Lower lobe of right lung (tissue), 2 donors: ENCODE results near the gene FAM107A. TPM values are rescaled to one million over a fixed set of nuclear protein-coding genes. Genes with fewer than 3 reads are reported as not detected.

Source experiments
- ATAC-seq, 2 donors: fragments of 200-7000 bp; cut with Tn5 transposase; one replicate each; pipeline ENCODE4 v1.9.1; 2020 to 2022; ENCODE audit warnings: mild to moderate bottlenecking in 2 of 2, moderate library complexity in 2 of 2
- DNase-seq: peaks from one replicate; pipeline ENCODE4 v3.0.0-alpha.2; 2020
- H3K27ac ChIP-seq: fragments of 200-600 bp; one replicate; pipeline ENCODE4 v1.8.0; 2022
- H3K27me3 ChIP-seq: fragments of 200-600 bp; one replicate; pipeline ENCODE4 v1.8.0; 2022; ENCODE audit warnings: low read depth
- H3K36me3 ChIP-seq: fragments of 200-600 bp; one replicate; pipeline ENCODE4 v1.8.0; 2022; ENCODE audit warnings: mild to moderate bottlenecking
- H3K4me1 ChIP-seq: fragments of 200-600 bp; one replicate; pipeline ENCODE4 v1.8.0; 2022
- H3K4me3 ChIP-seq: fragments of 200-600 bp; one replicate; pipeline ENCODE4 v1.8.0; 2022; ENCODE audit warnings: mild to moderate bottlenecking
- H3K9me3 ChIP-seq: fragments of 200-600 bp; one replicate; pipeline ENCODE4 v1.8.0; 2022
- intact Hi-C: fragments of 100-400 bp; cut with DNase I; formaldehyde crosslinking; loops from one replicate; pipeline ENCODE4 v1.11.0; 2022
- total RNA-seq: library from RNA; stranded (reverse); fragmentation: NEBNext Ultra II Directional; extraction: Animal tissue kit (Norgen Biotek cat#: 25700); gene quantifications from one replicate; pipeline ENCODE4 v1.2.1, GENCODE V29; 2021
- TF ChIP-seq, protein P1 (sequence below): fragments of 200-600 bp; IDR thresholded peaks from one replicate; pipeline ENCODE4 v1.8.0; 2022; ENCODE audit warnings: antibody characterized with exemption, mild to moderate bottlenecking
- donor health status: DM: no; HTN: yes; CAD: no; lungs with severe emphysema.

FAM107A gene
- total RNA-seq, 1 donor from 2014 or later = 74.5 TPM

- Histone ChIP-seq H3K9me3 (no peaks in the 10 kb centered on the region), H3K4me1 (no peaks in the 10 kb centered on the region)
- intact Hi-C loops = no loop called here
Observed at GRCh38 chr3:58567251-58567515, 10.0 kb downstream of the FAM107A start.

GRCh38 chr3:58566398-58567250 lies 10.6 kb downstream of the FAM107A start:
- ATAC-seq = no peak
- no peaks in the 10 kb centered on the region for H3K27me3 ChIP-seq
- H3K9me3 ChIP-seq = no peaks in the 10 kb centered on the region
- H3K27ac ChIP-seq = no peak overlapping the region
- H3K4me3 ChIP-seq = no peak overlapping the region
- TF ChIP-seq, protein P1, sequence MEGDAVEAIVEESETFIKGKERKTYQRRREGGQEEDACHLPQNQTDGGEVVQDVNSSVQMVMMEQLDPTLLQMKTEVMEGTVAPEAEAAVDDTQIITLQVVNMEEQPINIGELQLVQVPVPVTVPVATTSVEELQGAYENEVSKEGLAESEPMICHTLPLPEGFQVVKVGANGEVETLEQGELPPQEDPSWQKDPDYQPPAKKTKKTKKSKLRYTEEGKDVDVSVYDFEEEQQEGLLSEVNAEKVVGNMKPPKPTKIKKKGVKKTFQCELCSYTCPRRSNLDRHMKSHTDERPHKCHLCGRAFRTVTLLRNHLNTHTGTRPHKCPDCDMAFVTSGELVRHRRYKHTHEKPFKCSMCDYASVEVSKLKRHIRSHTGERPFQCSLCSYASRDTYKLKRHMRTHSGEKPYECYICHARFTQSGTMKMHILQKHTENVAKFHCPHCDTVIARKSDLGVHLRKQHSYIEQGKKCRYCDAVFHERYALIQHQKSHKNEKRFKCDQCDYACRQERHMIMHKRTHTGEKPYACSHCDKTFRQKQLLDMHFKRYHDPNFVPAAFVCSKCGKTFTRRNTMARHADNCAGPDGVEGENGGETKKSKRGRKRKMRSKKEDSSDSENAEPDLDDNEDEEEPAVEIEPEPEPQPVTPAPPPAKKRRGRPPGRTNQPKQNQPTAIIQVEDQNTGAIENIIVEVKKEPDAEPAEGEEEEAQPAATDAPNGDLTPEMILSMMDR = no peak
- no peak for DNase-seq
- intact Hi-C loops = no loop called here
- H3K4me1 ChIP-seq = no peaks in the 10 kb centered on the region
- peaks cover 19% of the 10 kb centered on the region for H3K36me3 ChIP-seq

More at GRCh38 chr3:58567251-58567515, 10.0 kb downstream of the FAM107A start:
- ATAC-seq (no peak), DNase-seq (no peak)
- TF ChIP-seq, protein P1 = no peak
- Histone ChIP-seq H3K27ac (no peak overlapping the region), H3K4me3 (no peak overlapping the region), H3K36me3 (peaks cover 19% of the 10 kb centered on the region), H3K27me3 (no peaks in the 10 kb centered on the region)

- DNase-seq (no peak), ATAC-seq (no peak)
- peaks cover 19% of the 10 kb centered on the region for H3K36me3 ChIP-seq
- no peaks in the 10 kb centered on the region for H3K27me3 ChIP-seq
- no peak overlapping the region for H3K27ac ChIP-seq
- intact Hi-C loops = no loop called here
- TF ChIP-seq, protein P1 = no peak
- H3K4me1 ChIP-seq = no peaks in the 10 kb centered on the region
- H3K9me3 ChIP-seq = no peaks in the 10 kb centered on the region
- H3K4me3 ChIP-seq = no peak overlapping the region
Observed at GRCh38 chr3:58565621-58566397, 11.4 kb downstream of the FAM107A start.

DNA sequence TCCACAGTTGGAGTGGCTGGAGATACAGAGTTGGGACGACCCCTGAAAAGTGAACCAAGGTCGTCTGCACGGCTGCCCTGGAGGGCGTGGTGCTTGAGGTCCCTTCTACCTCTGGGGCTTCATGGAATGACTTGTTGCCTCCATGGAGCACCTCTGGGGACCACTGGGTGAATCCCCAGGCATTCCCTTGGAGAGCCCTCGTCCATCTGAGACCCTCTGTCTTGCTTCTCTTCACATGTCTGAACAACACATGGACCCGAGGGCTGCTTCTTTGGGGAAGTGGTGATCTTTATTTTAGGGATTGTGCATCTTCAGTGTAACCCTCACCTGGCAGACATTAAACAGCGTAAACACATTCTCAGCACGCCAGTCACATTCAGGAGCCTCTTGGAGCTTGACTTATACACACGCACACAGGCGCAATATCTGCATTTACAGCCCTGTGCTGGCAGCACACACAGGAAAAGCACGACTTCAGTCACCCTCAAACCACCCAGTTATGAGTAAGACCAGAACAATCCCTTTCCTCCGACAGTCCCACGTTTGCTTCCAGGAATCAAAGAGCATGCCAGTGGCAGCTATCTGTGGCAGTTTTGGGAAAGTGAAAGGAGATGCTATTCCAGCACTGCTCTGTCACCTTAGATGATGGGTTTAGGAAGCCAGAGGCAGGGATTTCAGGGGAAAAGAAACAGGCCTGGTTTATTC lies 12.6 kb downstream of the FAM107A start:
- H3K4me3 ChIP-seq = no peak overlapping the region
- no peaks in the 10 kb centered on the region for H3K4me1 ChIP-seq
- H3K9me3 ChIP-seq = no peaks in the 10 kb centered on the region
- no peak overlapping the region for H3K27ac ChIP-seq
- TF ChIP-seq, protein P1 = no peak
- intact Hi-C loops = no loop called here
- H3K27me3 ChIP-seq = no peaks in the 10 kb centered on the region
- H3K36me3 ChIP-seq = peaks cover 19% of the 10 kb centered on the region
- ATAC-seq = no peak
- no peak for DNase-seq

GRCh38 chr3:58564054-58564453 lies 13.1 kb downstream of the FAM107A start:
- ATAC-seq (no peak), DNase-seq (no peak)
- no peak overlapping the region for H3K27ac ChIP-seq
- H3K27me3 ChIP-seq = no peaks in the 10 kb centered on the region
- TF ChIP-seq, protein P1 = no peak
- H3K4me1 ChIP-seq = no peaks in the 10 kb centered on the region
- H3K4me3 ChIP-seq = no peak overlapping the region
- intact Hi-C loops = no loop called here
- no peaks in the 10 kb centered on the region for H3K9me3 ChIP-seq
- peaks cover 19% of the 10 kb centered on the region for H3K36me3 ChIP-seq
